GM18499 (cell line): ENCODE measurements around the gene TGFA.
"Not testable (repeated sequence)": the region's sequence is repeated elsewhere in the genome, so short reads cannot be mapped to it uniquely, and the experiment has no call there.

Source experiments
- ATAC-seq: cut with Tn5 transposase; IDR thresholded peaks from one replicate; pipeline ENCODE4 v1.9.1; 2021; ENCODE audit warnings: moderate number of reproducible peaks; ENCODE audit not compliant: insufficient read depth, unreplicated experiment

The TGFA gene

DNA sequence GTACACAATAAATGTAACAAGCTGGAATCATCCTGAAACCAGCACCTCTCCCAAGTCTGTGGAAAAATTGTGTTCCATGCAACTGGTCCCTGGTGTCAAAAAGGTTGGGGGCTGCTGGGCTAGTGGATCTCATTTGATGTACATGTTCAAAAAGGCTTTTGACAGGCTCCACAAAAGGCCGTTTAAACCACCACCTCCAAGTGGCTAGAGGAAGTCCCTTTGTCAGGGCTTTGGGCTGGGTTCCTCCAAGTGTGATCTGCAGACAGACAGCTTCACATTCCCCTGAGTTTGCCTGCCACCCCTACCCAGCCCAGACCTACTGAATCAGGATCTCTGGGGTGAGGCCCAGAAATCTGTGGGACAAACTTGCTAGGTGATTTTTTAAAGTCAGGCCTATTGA is 84.7 kb downstream of the TGFA start:
- no peak for ATAC-seq

DNA sequence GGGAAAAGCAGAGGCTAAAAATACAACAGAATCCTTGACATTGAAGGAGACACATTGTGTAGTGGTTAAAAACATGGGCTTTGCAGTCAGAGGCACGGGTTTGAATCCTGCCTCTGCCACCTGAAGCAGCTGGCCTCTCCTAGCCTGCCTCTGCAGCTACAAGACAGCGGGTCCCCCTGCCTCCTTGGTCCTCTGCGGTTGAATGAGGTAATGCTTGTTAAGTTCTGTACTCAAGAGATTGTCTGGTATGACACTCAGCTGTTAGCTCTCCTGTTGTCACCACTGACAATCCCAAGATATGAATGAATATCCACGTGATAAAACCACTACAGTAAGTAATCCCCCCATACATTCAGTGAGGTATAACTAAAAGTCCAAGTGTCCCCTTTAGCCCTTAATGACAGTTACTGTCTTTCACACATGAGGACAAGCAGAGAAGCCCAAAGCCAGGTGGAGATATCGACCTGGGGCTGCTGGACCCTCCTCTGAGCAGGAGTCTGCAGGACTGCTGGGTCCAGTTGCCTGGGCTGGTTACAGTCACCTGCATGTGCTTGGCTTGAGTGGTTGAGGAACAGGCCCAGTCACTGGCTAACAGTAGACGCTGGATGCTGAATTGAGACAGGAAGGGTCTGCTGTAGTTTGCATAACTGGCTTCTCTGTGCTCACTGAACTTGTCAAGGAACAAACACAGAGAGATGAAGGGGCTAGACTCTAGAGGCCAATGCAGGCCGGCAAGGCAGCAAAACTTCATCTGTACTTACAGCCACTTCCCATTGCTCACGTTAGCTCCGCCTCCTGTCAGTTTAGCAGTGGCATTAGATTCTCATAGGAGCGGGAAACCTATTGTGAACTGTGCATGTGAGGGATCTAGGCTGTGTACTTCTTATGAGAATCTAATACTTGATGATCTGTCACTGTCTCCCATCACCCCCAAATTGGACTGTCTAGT is 85.5 kb downstream of the TGFA start:
- no peak for ATAC-seq

DNA sequence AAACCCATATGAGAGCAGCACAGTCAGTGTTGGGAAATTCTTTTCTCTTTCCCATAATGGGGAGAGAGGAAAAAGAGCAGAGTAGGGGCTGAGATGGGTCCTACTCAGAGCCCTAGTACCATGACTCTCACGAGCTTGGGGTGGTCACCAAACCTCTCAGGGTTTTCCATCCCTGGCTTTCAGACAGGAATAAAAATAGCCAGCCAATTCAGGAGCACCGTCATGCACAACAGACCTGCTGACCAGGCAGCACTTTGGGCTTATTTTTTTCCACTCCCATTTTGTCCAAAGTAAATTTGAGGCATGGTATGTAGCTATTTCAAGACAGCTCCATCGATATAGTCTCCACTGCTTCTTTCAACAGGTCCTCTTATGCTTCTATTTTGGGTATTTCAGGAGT is 86.4 kb downstream of the TGFA start:
- no peak for ATAC-seq

DNA sequence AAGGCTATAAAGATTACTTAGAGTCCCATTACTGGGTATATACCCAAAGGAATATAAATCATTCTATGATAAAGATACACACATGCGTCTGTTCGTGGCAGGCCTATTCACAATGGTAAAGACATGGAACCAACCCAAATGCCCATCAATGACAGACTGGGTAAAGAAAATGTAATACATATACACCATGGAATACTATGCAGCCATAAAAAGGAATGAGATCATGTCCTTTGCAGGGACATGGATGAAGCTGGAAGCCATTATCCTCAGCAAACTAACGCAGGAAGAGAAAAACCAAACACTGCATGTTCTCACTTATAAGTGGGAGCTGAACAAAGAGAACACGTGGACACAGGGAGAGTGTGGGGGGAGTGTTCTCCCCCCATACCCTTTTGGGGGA is 87.0 kb downstream of the TGFA start:
- not testable (repeated sequence) for ATAC-seq

DNA sequence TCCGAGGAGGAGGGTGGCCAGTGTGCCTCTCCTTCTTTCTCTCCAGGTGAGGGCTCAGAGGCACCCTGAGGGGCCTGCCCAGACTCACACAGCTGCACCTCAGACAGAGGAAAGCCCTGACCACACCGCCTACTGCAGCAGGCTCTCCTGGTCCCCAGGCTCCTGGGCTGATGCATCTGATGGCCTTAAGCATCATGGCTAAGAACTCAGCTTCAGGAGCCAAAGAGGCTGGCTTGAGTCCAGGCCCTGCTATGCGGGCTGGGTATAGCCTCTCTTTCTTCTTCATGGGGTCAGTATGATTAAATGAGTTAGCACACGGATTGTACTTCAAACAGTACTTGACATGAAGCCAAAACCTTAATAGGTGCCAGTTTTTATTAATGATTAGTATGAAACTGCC is 89.6 kb downstream of the TGFA start:
- ATAC-seq: no peak

DNA sequence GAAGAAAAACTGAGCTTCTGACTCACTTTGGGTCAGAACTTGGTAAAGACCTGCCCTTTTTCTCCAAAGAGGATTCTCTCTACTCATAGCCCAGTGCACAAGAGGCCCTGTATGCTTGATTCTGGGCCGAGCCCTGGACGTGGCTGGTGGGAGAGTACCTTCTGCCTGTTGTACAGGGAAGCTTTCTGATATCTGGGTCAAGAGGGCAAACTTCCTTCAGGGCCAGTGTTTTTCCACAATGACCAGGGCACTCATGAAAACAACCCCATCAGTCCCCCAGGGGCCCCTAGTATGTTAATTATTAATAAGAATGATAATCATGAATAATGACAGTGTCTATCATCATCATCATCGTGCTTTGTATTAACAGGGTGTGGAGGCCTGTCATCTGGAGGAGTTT is 90.0 kb downstream of the TGFA start:
- ATAC-seq: no peak

DNA sequence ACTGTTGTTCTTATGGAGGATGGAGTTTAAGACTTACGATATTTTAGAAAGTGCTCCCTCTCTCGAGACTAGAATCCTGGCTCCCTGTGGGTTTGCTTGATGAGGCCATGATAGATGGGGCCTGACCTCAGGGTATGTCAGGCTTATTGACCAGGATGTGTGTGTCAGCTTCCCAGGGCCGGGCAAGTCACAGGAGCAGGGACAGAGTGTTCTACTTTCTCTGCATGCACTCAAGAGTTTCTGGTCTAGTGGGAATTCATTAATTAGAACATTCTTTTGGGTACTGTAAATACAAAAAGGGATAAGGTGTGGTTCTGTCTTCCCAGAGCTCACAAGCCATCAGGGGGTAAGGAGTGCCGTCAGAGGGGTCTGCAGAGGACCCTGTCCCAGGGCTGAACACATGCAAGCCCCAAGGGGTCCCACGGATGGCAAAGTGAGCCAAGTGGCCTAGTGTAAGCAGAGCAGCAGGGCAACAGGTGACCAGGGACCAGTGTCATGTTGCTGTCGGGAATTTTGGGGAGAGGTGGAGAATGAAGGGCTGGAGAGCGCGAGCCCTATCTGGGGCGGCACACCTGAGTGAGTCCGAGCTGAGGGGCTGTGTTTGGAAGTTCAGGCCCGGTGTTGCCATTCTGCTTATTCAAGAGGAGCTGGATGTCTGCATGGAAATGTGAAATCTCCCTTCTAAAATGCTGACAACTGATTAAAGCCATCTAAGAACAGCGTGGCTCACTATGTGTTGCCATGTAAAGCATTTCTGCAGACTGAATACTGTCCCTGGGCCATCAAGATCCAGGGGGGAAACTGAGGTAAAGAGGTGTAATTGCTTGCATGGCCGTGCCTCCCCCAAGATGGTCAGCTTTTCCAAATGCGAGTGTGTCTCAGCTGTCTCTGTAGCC is 91.4 kb downstream of the TGFA start:
- no peak for ATAC-seq

DNA sequence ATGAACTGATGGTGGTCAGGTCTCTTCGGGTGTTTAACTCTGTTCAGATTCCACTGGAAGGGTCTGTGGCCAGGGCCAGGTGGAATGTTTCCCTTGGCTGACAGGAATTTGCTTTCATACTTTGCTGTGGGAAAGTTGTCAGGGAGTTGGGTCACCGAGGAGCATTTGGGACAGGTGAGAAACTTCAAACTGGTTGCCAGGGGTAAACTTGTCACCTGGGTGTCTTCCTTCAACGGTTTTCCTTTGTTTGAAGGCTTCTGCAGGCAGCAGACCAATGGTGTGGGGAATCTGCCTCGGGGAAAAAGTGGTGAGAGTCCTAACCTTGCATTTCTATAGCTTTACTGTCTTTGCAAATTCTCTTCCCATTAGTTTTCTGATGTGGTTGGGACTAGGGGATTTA is 92.2 kb downstream of the TGFA start:
- ATAC-seq: no peak

DNA sequence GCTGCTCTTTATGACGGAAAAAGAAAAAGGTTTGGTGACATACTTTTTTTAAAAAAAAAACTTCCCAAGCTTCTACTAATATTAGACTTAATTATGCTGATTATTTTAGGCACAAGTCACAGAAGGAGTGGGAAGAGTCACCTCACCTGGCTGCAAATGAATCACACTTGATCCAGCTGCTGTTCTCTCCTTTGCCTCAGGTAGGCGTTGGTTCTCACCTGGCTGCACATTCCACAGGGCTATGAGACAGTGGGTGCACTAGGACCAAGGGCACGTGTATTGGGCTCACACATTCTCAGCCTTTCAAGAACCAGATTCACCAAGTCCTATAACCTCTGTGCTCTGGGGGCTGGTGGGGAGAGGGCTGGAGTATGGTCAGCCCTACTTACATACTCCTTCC is 93.3 kb downstream of the TGFA start:
- no peak for ATAC-seq

DNA sequence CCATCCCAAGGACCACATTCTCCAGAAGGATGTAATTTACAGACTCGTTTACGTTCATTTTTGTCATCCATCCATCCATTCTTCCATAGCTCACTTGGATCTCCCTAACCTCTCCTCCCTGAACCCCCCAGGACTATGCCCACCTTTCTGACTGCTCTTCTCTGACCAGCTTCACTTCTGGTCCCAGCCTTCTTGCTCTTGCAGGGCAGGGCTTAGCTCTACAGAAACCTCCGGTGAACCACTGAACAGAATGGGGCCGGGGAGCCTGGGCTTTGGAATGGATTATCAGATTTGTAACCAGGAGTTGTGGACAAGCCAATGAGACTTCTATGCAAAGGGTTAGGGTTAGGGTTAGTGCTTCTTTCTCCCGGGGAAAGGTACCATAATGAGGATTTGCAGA is 95.0 kb downstream of the TGFA start:
- no peak for ATAC-seq

DNA sequence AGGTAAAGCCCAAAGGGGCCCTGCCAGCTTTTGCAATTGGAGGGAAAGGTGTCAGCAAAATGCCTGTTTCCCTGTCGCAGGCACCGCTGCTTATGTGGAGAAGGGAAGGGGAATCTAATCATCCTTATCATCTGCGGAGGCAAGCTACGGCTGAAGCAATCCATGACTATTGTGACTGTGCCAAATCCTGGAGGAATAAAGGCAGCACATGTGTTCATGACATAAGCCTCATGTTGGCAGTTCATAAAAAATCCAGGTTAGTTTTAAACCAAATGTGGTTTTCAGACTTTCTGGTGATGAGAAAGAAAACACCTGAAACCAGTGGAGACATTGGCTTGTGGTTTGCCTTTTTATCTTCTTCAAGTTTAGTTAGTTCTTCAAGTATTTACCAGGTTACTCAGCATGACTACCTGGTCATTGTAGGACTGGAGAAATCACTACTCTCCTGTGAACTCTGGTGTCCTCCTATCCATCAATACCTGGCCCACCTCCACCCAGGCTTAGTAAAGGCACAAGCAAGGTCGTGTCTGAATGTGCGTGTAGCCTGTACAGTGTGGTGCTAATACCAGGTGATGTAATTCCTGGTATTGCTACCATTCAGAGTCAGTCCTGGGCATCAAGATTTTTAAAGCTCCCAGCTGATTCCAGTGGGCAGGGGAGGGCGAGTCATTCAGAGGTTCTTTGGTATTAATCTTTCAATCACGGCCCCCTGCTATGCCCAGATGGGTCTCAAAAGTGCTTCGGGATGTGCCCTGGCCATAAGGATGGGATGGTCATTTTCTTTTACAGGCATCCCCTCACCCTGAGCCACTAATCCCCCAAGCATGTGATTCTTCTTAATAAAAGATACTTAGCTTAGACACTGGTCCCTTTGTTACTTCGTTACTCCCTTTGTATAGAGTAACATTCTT is 96.8 kb downstream of the TGFA start:
- ATAC-seq: no peak

DNA sequence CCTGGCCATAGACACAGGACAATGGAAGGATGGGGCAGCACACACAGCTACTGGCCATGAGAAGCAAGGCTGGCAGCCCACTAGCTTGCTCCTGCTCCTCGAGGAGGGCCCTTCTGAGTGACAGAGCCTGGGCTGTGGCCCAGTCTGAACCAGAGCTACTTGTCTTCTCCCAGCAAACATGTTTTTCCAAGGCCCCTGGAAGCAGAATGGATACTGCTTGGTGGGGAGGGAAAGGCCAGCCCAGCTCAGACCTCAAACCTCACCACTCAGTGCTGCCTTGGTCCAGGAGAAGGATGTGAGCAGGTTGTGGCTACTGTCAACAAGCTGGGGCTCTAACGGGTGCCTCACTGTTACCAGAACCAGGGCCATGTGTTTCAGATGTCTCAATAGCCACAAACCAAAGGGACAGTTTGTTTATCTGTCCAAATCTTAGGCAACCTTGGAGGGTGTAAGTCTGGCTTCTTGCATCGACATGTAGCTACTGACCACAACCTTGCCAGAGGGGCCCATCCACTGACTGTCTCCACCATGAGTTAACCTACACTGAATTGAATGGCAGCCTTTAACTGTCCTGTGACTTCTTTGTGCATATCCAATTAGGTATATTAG is 98.6 kb downstream of the TGFA start:
- no peak for ATAC-seq

DNA sequence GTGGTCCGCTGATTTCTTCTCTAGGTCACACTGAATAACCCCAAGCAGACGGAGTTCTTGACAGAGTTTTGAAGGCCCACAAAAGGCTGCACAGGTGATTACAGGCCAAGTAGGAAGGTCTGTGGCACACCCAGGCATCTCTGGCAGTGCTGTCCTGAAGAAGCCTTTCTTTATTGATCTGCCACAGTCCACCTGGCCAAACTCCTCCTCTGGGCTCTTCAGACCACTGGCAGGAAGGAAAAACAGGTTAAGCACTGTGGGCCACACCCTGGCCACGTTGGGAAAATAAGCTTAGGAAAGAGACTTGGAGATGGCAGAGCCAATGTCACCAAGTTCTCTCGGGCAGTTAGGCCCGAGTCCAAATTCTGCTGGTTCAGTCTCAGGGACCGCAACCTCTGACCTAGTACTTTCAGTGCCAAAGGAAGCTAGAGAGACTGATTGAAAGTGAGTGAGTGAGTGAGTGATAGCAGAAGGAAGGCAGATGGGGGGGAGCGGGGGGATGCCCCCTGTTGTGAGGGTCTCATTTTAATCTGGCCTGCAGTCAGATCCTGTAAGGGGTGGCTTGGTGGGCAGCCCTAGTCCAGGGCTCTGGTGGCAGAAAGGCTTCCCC is 102.9 kb downstream of the TGFA start:
- no peak for ATAC-seq

DNA sequence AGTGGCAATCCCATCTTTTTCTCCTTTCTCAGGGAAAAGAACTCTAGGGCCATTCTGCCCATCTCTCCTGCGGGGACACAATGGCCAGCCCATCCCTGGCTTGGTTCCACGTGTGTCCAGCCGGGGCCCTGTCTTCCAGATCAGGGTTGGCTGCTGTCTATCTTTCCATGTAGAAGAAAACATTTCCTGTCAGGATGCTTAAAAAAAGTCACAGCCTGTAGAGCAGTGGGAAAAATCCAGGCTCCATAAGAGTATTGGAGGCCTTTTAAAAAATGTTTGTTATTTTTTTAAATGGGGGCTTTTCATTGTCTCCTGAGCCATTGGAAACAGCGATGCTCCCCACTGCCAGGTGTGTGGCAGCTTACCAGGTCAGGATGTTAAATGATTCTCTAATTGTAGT is 105.6 kb downstream of the TGFA start:
- ATAC-seq: no peak

DNA sequence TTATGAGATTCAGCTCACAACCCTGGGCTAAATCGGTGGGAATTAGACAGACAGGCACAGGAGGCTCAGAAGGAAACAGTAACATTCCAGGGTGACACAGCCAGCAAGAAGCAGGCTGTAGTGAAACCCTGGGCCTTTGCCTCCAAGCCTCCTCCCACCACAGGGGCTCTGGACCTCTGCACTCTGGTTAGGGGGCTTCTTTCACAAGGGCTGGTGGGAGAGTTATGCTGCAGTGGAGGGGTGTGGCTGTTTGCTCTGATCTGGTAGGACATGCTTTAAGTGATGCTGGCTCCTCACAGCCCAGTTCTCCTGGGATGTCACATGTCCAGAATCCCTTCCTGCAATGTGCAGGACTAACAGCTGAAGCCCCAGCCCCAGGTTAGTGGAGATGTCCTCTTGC is 109.9 kb downstream of the TGFA start:
- no peak for ATAC-seq

DNA sequence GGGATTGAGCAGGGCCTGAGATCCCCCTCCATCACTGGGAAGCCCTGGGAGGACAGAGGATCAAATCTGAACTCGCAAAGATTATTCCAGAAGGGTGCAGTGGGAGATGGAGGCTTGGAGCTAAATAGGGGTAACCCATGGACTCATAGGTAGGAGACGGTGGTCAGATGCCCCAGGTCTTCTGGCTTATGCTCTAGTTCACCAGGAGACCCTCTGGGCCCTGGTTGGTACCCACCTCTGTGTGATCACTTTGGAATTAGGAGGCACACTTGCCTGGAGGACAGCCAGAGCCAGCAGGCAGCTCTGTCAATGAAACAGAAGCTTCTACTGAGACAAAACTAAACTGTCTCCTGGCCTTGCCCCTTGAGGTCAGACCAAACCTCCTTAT is 110.6 kb downstream of the TGFA start:
- ATAC-seq: no peak

DNA sequence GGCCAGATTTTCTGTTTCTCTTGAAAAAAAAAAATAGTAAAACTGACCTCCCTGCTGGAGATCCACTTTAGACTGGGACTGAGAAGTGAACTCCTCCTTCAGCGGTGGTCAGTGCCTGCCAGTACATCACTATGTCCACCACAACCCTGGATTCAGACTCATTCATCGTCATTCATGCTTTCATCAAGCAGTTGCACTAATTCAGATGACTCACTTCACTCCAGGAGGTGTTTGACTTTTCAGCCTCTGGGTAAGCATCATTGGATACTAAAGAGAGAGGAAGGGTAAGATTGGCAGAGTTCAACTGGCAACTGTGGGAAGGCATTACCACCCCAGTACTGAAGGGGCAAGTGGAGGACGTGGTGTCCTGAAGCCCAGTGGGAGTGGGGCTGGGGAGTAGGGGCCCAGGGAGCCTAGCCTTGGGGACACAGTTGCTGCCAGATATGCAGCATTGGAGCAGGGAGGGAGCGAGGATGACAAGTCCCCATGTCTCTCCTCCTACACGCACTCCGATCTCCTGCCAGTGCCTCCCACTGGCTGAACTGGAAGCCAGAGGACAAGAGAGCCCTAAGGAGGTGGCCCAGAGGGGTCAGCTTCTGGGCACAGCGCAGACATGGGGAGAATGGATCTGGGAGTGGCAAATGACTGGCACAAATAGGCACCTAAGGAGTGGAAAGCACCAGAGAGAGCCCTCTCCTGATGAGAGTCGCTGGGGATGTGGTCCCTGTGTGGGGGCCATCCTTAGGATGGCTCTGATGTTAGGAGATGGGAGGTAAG is 111.1 kb downstream of the TGFA start:
- ATAC-seq: no peak

DNA sequence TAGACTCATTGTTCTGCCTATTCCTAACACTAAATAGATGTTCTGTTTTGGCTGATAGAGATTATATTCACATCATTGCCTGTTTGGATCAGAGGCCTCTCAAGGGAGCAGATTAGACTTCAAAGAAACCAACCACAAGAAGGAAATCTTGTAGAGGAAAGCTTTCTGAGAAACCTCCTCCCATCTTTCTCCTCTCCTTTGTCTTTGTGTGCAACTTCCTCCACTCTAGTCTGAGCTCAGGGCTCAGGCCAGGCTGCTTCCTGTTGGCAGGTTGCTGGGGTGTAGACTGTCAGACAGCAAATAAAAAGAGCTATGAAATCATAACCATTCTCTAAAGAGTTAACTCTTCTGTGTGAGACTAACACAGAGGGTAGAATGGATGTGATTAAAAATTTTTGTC is 113.0 kb downstream of the TGFA start:
- no peak for ATAC-seq

DNA sequence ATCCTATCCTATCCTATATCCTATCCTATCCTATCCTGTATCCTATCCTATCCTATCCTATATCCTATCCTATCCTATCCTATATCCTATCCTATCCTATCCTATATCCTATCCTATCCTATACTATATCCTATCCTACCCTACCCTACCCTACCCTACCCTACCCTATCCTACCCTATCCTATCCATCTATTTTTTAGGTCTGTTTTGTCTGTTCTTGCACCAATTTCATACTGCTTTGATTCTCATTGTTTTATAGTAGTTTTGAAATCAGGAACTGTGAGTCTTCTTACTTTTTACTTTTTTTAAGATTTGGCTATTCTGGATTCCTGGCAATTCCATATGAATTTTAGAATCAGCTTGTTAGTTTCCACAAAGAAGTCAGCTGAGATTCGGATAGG is 118.5 kb downstream of the TGFA start:
- no peak for ATAC-seq
